Measurements from ENCODE around the gene JPH2.
"Not testable (repeated sequence)": the region's sequence is repeated elsewhere in the genome, so short reads cannot be mapped to it uniquely, and the experiment has no call there.

The JPH2 gene

GRCh38 chr20:44211177-44212039, 24.4 kb upstream of the JPH2 start:
- DNase-seq, result no peak

GRCh38 chr20:44210406-44211176, 23.6 kb upstream of the JPH2 start, which contains the start of gene OSER1:
OSER1 (minus strand) TSS chr20:44210771; CDS start chr20:44206957, 3,814 bp downstream.
- peak; percentile 95 to 98 for DNase-seq

GRCh38 chr20:44209686-44210405, 22.9 kb upstream of the JPH2 start:
- no peak for DNase-seq

DNA sequence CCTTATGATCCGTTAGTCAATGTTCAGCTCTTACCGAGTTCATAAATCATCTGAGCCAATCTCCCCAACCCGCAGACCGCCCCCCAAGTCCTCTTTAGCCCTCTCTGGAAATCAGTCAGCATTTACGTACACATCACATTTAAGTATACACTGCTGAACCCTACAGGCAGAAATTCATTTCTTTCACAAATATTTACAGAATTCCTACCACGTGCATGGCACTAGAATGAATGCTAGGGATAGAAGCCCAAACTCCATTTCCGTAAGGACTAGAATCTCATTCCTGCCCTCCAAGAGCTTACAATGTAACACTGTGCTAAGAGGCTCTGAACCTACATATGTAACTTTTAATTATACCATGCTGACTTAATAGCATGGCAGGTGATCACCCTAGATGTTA, 21.8 kb upstream of the JPH2 start:
- DNase-seq, result no peak

- no peak for DNase-seq
Observed at GRCh38 chr20:44208165-44208564, 21.2 kb upstream of the JPH2 start.

GRCh38 chr20:44207126-44207723, 20.2 kb upstream of the JPH2 start:
- DNase-seq, result no peak

GRCh38 chr20:44206132-44206531, 19.1 kb upstream of the JPH2 start:
- no peak for DNase-seq

DNA sequence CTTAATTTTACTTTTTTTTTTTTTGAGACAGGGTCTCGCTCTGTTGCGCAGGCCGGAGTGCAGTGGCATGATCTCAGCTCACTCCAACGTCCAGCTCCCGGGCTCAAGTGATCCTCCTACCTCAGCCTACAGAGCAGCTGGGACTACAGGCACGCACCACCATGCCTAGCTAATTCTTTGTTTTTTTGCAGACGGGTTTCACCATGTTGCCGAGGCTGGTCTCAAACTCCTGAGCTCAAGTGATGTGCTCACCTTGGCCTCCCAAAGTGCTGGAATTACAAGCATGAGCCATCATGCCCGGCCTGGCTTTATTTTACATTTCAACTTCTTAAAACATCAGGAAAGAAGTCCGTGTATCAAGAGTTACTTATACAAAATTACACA, 17.8 kb upstream of the JPH2 start:
- no peak for DNase-seq

DNA sequence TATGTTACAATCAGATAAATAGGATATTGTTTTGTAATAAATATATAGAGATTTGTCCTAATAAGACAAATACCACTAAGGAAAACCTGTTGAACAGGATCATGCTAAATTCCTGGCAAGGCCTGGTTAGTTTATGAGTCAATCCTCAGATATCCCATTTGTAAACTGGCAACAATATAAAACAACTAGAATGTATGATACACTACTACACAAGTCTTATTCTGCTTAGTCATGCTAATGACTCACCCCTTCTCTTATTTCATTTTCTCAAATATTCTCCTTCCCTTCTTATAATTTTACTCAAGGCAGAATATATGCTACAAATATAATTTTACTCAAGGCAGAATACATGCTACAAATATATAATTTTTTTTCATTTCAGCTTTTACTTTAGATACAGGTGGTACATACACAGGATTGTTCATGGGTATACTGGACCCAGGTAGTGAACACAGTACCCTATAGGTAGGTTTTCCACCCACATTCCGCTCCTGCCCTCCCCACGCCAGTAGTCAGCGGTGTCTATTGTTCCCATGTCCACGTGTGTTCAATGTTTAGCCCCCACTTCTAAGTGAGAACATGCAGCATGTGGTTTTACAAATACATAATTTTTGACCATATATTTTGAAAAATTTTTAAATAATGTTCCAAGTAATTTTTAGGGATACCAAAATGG, 17.3 kb upstream of the JPH2 start:
- DNase-seq, result no peak

DNA sequence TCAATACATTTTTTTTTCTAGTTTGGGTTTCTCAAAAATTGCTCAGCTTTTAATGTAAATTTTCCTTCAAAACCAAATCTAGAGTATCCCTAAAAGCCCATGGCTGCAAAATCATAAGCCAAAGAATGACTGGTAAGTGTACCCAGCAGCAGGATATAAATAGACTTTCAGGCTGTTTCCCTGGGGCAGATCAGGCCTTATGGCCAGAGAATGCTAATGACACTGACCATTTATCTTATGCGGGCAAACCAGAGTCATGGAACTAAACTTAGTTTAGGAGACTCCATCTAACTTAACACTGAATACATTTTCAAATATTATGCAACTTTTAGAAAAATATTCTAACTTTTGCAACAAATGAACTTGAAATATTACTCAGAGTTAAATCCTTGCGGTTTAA, 16.2 kb upstream of the JPH2 start:
- DNase-seq, result no peak

DNA sequence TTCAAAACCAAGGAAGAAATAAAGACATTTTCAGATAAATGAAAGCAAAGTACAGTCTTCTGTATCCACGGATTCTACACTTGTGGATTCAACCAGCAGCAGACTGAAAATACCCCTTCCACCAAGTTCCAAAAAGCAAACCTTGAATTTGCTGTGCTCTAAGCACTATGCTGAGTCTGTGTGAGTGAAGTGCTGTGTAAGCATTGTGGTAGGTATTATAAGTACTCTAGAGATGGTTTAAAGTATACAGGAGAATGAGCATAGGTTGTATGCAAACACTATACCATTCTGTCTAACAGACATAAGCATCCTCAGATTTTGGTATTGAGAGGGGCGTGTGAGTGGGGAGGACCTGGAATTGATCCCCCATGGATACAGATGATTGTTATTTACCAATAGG, 14.0 kb upstream of the JPH2 start:
- DNase-seq, result no peak

DNA sequence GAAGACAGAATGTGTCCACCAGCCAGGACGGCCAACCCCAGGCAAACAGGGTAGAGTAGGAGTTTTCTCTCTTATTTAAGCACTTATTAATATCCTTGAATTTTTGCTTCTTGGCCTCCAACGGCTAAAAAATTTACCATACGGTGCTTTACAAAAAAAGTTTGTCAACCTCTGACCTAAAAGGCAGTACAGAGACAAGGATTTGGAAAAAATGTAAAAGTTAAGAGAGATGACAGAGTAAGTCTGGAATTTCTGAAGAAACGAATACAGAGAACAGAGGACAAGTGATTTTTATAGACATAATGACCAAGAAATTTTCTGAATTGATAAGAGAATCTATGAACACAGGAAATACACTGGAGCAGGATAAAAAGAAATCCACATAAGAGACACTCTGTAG, 13.4 kb upstream of the JPH2 start:
- DNase-seq, result no peak

DNA sequence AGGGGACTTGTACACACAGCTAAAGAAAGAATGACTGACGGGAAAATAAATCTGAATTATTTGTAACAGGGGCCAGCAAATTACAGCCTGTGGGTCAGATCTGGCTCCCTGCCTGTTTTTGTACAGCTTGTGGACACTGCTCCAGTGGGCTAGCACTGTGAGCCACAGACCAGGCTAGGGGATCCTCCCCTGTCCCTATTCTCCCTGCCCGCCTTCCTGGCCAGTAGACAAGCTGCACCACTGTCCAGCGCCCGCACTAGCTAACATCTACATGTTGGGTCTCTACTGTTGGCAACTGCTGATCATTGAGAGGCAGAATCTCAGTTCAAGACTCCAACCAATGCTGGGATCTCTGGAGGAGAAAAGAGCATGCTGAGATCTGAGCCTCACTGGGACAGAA, 12.9 kb upstream of the JPH2 start:
- DNase-seq, result no peak

GRCh38 chr20:44198872-44199271, 11.9 kb upstream of the JPH2 start:
- DNase-seq, result no peak

GRCh38 chr20:44196271-44196670, 9.3 kb upstream of the JPH2 start:
- DNase-seq, result no peak

DNA sequence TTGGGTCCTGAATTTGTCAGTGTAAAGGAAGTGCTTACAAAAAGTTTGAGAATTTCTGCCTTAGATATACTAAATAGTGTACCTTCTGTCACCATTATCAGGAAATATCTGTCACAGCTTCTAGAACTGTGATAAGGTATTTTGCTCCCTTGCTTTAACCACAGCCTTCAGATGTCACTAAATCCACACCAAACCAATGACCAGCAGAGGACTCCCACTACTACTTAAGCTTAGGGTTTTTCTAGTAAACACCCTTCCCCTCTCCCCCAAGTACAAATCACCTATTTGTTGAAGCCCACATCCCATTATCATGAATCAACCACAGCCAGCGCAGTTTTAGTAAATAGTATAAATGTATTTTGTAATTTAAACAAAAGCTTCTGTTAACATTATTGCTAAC, 8.6 kb upstream of the JPH2 start:
- DNase-seq, result no peak

DNA sequence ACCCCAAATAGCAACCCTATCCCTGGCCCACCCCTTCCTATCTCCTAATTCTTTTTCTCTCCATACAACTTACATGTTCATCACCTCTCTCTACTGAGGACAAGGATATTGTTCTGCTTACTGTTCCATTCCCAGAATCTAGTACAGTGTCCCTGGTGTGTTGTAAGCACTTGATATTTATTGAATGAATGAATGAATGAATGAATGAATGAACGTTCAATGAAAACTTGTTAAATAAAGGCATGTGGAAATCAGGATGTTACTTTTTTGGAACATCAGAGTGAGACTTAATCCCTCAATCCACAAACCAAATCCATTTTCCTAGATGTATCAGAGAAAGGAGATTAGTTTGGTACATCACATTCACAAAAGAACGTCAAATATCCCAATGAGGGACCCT, 6.8 kb upstream of the JPH2 start:
- no peak for DNase-seq

GRCh38 chr20:44191640-44192039, 4.7 kb upstream of the JPH2 start:
- not testable (repeated sequence) for DNase-seq

- peak; percentile 48 to 65 for DNase-seq
Observed at GRCh38 chr20:44190197-44190852, 3.3 kb upstream of the JPH2 start.

- DNase-seq, result no peak
Observed at GRCh38 chr20:44188752-44189151, 1.8 kb upstream of the JPH2 start.

DNA sequence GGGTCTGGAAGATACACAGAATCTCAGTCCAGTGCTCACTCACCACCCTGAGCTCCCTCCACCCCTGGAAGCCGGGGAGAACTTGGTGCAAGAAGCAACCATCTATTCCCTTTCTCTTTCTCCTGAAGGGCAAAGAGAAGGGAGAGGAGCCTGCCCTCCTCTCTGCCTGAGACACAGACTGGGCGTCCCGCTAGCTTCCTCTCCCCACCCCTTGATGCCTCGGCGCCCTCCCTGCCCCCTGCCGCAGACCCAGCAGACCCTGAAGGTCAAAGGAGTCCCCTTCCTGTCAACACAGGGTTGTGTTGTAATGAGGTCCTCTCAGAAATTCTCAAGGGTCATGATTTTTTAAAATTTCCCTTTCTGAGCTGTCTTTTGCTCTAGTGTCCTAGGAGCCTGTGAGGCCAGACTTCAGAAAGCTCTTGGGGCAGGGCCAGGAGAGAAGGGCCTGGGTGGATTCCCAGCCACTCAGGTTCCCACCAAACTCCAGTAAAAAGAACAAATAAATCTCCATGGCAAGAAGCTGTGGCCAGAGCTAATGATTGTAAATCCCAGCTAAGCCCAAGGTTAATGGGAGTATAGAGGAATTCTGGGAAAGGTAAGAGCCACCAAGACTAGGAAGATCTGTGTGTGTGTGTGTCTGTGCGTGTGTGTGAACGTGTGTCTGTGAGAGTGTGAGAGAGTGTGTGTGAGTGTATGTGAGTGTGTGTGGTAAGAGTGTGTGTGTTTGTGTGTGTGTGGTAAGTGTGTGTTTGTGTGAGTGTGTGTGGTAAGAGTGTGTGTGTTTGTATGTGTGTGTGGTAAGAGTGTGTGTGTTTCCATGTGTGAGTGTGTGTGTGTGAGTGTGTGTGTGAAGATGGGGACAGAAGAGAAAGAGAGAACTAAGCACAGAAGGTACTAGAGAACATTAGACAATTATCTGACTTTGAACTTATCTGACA, 1.1 kb upstream of the JPH2 start:
- no peak for DNase-seq

Data from NCI-H446 (cell line).